HT1080 (cell line): ENCODE data around the gene MANSC1. TPM values are rescaled to one million over a fixed set of nuclear protein-coding genes. Genes with fewer than 3 reads are reported as not detected.

ENCODE experiments used
- DNase-seq: peaks from one replicate; pipeline ENCODE4 v3.0.0-alpha.2; 2015; ENCODE audit warnings: low read depth
- polyA plus RNA-seq, 2 experiments: library from polyadenylated mRNA; depleted of rRNA; stranded (reverse); fragments of >200 nt; gene quantifications; 2 replicates each; pipeline ENCODE4 v1.2.3, GENCODE V29; 2015
- total RNA-seq: library from RNA; depleted of rRNA; stranded (reverse); fragments of >200 nt; shearing (Covaris generic); gene quantifications from 2 replicates; pipeline ENCODE4 v1.2.3, GENCODE V29; 2014; rRNA removed

Gene MANSC1
- 0.73 and 3.4 TPM in 2 replicates for total RNA-seq
- polyA plus RNA-seq (2015; cell fraction: cytosol; rRNA removed) = 4.1 and 5.1 TPM in 2 replicates
- polyA plus RNA-seq (2015; cell fraction: nucleus; rRNA removed) = 3.7 and 4.4 TPM in 2 replicates

- DNase-seq = no peak
Measured at GRCh38 chr12:12349711-12350665, at the start of gene MANSC1. Gene MANSC1, minus strand, starts transcription at chr12:12350242. Its CDS starts 6,928 bp downstream, at chr12:12343314.

- DNase-seq = no peak
Measured at GRCh38 chr12:12399161-12399560, 49.1 kb upstream of the MANSC1 start.

GRCh38 chr12:12398026-12398859 lies 48.2 kb upstream of the MANSC1 start:
- DNase-seq = peak; percentile 73

- no peak for DNase-seq
Measured at GRCh38 chr12:12397184-12397583, 47.1 kb upstream of the MANSC1 start.

GRCh38 chr12:12396694-12397093 lies 46.7 kb upstream of the MANSC1 start:
- DNase-seq = no peak

- no peak for DNase-seq
Measured at GRCh38 chr12:12393171-12393570, 43.1 kb upstream of the MANSC1 start.

GRCh38 chr12:12392413-12392812 lies 42.4 kb upstream of the MANSC1 start:
- no peak for DNase-seq

GRCh38 chr12:12387501-12387900 lies 37.5 kb upstream of the MANSC1 start:
- peak; percentile 44 for DNase-seq

- no peak for DNase-seq
Measured at GRCh38 chr12:12384571-12385340, 34.7 kb upstream of the MANSC1 start.

GRCh38 chr12:12381982-12382381 lies 31.9 kb upstream of the MANSC1 start:
- DNase-seq = no peak

- no peak for DNase-seq
Measured at GRCh38 chr12:12380949-12381593, 31.0 kb upstream of the MANSC1 start.

GRCh38 chr12:12379831-12380730 lies 30.0 kb upstream of the MANSC1 start:
- no peak for DNase-seq

GRCh38 chr12:12378616-12379015 lies 28.6 kb upstream of the MANSC1 start:
- DNase-seq = no peak

GRCh38 chr12:12376646-12377448 lies 26.8 kb upstream of the MANSC1 start:
- DNase-seq = peak; percentile 58

GRCh38 chr12:12372946-12373722 lies 23.1 kb upstream of the MANSC1 start:
- DNase-seq = no peak

- DNase-seq = no peak
Measured at GRCh38 chr12:12367482-12367998, 17.5 kb upstream of the MANSC1 start.

GRCh38 chr12:12366701-12367481 lies 16.8 kb upstream of the MANSC1 start:
- no peak for DNase-seq
